ENCODE measurements around the gene FAM240A. TPM values are rescaled to one million over a fixed set of nuclear protein-coding genes. Genes with fewer than 3 reads are reported as not detected.

The FAM240A gene
- total RNA-seq, 1 donor from 2014 or later = not detected

DNA sequence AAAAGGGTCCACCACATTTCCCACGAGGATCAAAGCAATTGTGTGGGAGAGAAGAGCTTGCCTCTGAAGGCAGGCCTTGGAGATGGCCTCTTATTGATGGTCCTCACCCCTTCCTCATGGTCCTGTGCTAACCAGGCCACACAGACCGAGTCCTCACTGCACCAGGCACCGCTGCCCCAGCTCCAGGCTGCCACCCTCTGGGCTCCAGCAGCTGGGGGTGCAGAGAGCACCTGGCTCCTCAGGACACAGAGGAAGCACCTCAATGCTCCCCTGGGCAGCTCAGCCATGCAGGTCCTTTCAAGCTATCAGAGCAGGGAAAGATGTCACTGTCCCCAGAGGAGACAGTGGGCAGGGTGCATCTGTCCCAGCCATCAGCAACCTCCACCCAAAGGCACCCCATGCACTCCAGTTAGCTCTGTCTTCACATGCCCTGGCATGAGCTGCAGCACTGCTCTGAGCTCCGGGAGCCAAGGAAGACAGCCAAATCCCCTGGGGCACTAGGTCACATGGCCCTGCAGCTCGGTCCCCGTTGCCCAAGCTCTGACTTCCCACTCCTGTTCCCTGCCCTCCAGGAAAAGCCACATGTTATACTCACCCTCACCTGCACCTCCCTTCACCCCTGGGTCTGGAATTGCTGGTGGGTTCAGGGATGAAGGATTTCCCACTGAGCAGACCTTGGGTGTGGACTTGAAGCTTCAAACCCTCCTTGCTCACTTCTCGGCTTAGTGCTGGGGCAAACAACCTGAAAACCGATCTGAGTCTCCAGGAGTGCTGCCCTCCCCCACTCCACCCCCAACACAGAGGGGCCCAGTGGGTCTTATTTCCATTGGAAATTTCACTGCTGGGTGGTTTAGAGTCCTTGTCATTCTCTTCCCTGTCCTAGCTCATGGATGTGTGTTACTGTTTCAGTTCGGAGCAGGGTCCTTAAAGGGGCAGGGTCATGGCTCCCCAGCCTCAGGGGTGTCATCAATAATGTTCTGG lies 48.5 kb downstream of the FAM240A start:
- H3K27me3 ChIP-seq (ENCODE audit: control insufficient read depth in 3 of 3, insufficient read depth in 3 of 3, low read length in 3 of 3) = no peaks in the 10 kb centered on the region
- no peaks in the 10 kb centered on the region for H3K36me3 ChIP-seq (ENCODE audit: control insufficient read depth in 3 of 3, insufficient read depth in 3 of 3, low read length in 3 of 3)
- peaks cover 32 to 49% (median 45%) of the 10 kb centered on the region in 3 donors for H3K4me1 ChIP-seq (ENCODE audit: control insufficient read depth in 3 of 3, insufficient read depth in 3 of 3, low read length in 3 of 3)
- no peak overlapping the region for H3K27ac ChIP-seq (ENCODE audit: low read depth, low read length)
- H3K9me3 ChIP-seq (ENCODE audit: control insufficient read depth in 3 of 3, low read length in 3 of 3) = no peaks in the 10 kb centered on the region
- H3K9ac ChIP-seq (ENCODE audit: low read depth in 1 of 3, low read length in 3 of 3) = peak overlapping the region in 2 of 3 donors; percentile 30 to 45
- H3K4me3 ChIP-seq (ENCODE audit: low read length in 3 of 3) = no peak overlapping the region

DNA sequence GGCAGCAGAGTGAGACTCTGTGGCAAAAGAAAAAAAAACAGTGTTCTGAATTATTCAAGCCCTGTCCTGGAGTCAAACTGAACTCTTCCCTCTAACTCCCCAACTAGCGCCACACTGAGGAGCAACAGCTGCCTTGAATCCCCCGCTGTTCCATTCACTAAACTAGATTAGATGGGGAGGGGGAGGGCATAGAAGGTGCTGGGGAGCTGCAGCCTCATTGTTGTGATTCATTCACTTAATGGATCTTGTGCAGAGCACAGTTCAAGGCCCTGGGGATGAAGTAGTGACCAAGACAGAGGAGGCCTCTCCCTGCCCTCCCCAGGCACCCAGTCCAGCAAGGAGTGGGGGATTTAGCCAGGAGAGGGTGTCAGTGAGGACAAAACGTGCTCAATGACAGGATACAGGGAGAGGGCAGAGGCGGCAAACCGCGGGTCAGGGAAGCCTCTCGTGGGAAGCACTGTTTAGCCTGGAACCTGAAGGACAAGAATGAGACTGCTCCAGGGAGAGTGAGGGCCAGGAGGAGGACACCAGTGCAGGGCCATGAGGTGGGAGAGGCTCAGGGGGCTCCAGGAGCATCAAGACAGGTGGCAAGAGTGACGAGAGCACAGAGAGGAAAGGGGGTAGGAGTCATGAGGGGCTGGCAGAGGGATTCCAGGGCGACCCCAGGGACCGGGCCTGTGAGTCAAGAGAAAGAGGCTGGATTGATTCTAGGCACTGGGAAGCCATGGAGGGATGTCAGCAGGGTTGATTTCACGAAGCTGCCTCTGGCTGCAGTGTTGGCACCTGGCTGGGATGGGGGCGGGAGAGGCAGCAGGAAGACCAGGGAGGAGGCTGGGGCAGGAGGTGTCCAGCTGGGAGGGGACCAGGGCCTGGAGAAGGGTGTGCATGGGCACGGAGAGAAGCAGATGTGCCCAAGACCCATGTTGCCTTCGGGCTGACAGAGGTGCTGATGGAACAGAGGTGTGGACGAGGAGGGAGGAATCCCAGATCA lies 49.7 kb downstream of the FAM240A start:
- H3K9ac ChIP-seq (ENCODE audit: low read depth in 1 of 3, low read length in 3 of 3) = no peak overlapping the region
- H3K4me3 ChIP-seq (ENCODE audit: low read length in 3 of 3) = no peak overlapping the region
- H3K27ac ChIP-seq (ENCODE audit: low read depth, low read length) = no peak overlapping the region
- H3K36me3 ChIP-seq (ENCODE audit: control insufficient read depth in 3 of 3, insufficient read depth in 3 of 3, low read length in 3 of 3) = no peaks in the 10 kb centered on the region
- no peaks in the 10 kb centered on the region for H3K27me3 ChIP-seq (ENCODE audit: control insufficient read depth in 3 of 3, insufficient read depth in 3 of 3, low read length in 3 of 3)
- no peaks in the 10 kb centered on the region for H3K9me3 ChIP-seq (ENCODE audit: control insufficient read depth in 3 of 3, low read length in 3 of 3)
- peaks cover 32 to 49% (median 45%) of the 10 kb centered on the region in 3 donors for H3K4me1 ChIP-seq (ENCODE audit: control insufficient read depth in 3 of 3, insufficient read depth in 3 of 3, low read length in 3 of 3)

DNA sequence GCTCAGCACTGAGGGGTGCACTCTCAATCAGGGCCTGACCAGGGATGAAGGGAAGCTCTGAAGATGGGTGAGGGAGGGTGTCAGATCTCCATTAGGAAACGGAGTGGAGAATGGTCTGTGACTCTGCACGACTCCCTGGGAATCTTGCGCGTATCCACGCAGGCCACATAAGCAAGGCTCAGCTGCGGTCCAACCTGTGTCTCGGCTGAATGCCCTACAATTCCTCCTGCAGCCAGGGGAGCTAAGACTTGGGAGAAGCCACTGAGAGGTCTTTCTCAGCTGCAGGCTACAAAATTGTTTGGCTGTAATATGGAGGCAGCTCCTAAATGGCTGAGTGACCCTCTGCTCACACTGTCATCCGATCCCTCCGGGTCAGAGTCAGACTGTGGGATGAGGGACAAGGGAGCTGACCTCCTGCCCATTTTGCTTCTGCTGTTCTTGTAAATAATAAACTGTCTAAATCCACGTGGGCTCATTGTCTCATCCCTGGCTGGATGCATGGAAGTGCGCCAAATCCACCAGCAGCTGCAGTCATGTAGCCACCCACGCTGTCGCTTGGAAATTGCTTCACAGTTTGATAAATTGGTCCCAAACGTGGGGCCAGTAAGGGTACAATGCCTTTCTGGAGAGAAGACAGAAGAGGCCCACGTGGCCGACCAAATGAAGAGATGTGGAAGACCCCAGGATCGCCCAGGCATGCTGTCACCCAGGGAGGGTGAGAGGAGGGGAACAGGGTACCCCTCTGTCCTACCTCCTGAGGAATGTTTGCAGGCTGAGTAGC lies 50.6 kb downstream of the FAM240A start:
- Histone ChIP-seq H3K27ac (ENCODE audit: low read depth, low read length) (peak overlapping the region; percentile 20), H3K9ac (ENCODE audit: low read depth in 1 of 3, low read length in 3 of 3) (no peak overlapping the region), H3K27me3 (ENCODE audit: control insufficient read depth in 3 of 3, insufficient read depth in 3 of 3, low read length in 3 of 3) (no peaks in the 10 kb centered on the region), H3K4me3 (ENCODE audit: low read length in 3 of 3) (peak overlapping the region in 1 of 3 donors; percentile 35), H3K9me3 (ENCODE audit: control insufficient read depth in 3 of 3, low read length in 3 of 3) (no peaks in the 10 kb centered on the region), H3K4me1 (ENCODE audit: control insufficient read depth in 3 of 3, insufficient read depth in 3 of 3, low read length in 3 of 3) (peaks cover 32 to 49% (median 45%) of the 10 kb centered on the region in 3 donors), H3K36me3 (ENCODE audit: control insufficient read depth in 3 of 3, insufficient read depth in 3 of 3, low read length in 3 of 3) (no peaks in the 10 kb centered on the region)

DNA sequence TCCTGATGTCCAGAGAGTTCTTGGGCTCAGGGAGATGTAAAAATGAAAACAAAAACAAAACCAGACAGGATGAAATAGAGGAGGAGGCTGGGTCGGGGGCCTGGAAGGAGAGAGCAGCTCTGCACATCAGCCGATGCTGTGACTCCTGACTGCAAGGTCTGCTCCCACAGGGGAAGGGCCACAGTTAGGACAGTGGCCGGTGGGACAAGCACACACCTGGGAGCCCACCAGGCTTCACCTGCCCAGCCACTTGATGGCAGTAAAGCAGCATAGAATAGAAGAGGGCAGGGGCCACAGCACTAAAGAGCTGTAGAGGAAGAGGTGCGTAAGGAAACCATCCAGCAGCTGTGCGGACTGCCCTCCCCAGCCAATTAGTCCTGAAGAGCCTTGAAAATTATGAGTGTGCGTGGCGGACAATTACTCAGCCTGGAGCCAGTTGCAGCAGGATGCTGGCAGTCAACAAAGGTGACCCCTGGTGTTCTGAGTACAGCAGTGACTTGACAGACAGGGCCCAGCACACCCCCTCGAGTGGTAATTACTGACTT lies 51.3 kb downstream of the FAM240A start:
- no peak overlapping the region for H3K9ac ChIP-seq (ENCODE audit: low read depth in 1 of 3, low read length in 3 of 3)
- H3K4me3 ChIP-seq (ENCODE audit: low read length in 3 of 3) = no peak overlapping the region
- no peaks in the 10 kb centered on the region for H3K36me3 ChIP-seq (ENCODE audit: control insufficient read depth in 3 of 3, insufficient read depth in 3 of 3, low read length in 3 of 3)
- H3K27me3 ChIP-seq (ENCODE audit: control insufficient read depth in 3 of 3, insufficient read depth in 3 of 3, low read length in 3 of 3) = no peaks in the 10 kb centered on the region
- peaks cover 32 to 49% (median 45%) of the 10 kb centered on the region in 3 donors for H3K4me1 ChIP-seq (ENCODE audit: control insufficient read depth in 3 of 3, insufficient read depth in 3 of 3, low read length in 3 of 3)
- no peaks in the 10 kb centered on the region for H3K9me3 ChIP-seq (ENCODE audit: control insufficient read depth in 3 of 3, low read length in 3 of 3)
- H3K27ac ChIP-seq (ENCODE audit: low read depth, low read length) = peak overlapping the region; percentile 20

DNA sequence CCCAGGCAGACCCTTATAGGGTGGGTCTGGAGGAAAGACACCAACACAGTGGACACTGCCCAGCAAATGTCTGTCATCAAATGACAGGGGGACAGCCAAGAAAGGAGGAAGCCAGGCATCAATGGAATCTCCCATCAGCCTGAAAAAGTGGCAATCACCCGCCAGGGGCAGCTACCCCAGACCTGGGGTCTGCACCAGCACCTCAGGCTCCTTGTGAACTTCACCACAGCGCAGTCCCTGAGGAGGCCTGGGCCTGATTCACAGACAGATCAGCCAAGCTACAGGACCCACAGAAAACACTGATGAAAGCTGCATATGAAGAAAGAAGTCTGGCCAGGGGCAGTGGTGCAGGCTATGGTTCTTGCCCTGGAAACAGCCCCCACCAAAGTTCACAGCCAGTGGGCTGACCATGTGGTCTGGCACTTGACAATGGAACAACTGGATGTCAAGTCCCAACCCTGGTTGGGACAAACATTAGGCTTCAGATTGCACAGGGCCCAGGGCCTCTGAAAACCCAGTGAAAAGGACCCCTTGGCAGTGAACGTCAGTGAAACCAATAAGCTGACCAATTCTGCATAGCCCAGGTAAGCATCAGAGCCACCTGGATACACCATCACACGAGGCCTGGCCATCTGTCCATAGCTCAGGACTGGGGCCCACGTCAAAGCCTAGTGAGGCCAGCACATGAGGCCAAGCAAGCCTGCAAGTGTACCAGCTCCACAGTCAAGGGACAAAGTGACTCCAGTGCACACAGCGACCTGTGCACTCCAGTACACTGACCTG lies 52.1 kb downstream of the FAM240A start:
- Histone ChIP-seq H3K36me3 (ENCODE audit: control insufficient read depth in 3 of 3, insufficient read depth in 3 of 3, low read length in 3 of 3) (no peaks in the 10 kb centered on the region), H3K27ac (ENCODE audit: low read depth, low read length) (no peak overlapping the region), H3K4me3 (ENCODE audit: low read length in 3 of 3) (no peak overlapping the region), H3K9ac (ENCODE audit: low read depth in 1 of 3, low read length in 3 of 3) (peak overlapping the region in 1 of 3 donors; percentile 40), H3K9me3 (ENCODE audit: control insufficient read depth in 3 of 3, low read length in 3 of 3) (no peaks in the 10 kb centered on the region), H3K4me1 (ENCODE audit: control insufficient read depth in 3 of 3, insufficient read depth in 3 of 3, low read length in 3 of 3) (peaks cover 32 to 49% (median 45%) of the 10 kb centered on the region in 3 donors), H3K27me3 (ENCODE audit: control insufficient read depth in 3 of 3, insufficient read depth in 3 of 3, low read length in 3 of 3) (no peaks in the 10 kb centered on the region)

DNA sequence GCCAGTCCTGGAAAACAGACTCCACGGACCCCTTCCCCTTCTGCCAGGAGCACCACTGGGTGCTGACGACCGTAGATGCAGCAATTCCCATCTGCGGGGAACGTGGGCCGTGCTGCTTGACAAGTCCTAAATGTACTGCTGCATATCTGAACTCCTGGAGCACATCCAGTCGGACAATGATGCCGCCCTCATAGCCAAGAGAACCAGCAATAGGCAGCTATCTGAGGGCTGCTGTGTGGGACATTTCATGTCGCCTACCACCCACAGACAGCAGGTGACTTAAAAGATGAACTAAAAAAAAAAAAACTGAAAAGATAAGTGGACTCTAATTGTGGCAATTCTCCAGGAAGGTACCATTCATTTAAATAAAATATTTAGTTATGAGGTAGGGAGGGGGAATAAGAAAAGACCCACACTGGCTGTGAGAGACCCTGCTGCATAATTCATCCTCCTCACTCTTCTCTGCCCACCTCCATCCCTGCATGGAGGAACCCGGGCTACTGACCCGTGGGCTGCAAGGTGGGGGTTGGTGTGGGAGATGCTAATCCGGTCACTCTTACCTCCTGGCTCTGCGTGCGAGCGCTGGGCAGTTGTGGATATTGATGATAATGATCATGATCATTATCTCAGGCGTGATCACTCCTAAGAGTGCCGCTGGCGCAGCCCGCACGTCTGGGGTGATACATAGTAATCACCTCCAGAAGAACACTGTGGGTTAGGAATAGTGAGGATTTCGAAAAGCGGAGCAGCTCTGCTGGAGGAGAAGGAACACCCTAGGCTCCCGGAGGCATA lies 52.8 kb downstream of the FAM240A start:
- peaks cover 32 to 47% (median 41%) of the 10 kb centered on the region in 3 donors for H3K4me1 ChIP-seq (ENCODE audit: control insufficient read depth in 3 of 3, insufficient read depth in 3 of 3, low read length in 3 of 3)
- no peak overlapping the region for H3K27ac ChIP-seq (ENCODE audit: low read depth, low read length)
- H3K27me3 ChIP-seq (ENCODE audit: control insufficient read depth in 3 of 3, insufficient read depth in 3 of 3, low read length in 3 of 3) = no peaks in the 10 kb centered on the region
- peak overlapping the region in 1 of 3 donors; percentile 40 for H3K9ac ChIP-seq (ENCODE audit: low read depth in 1 of 3, low read length in 3 of 3)
- no peaks in the 10 kb centered on the region for H3K9me3 ChIP-seq (ENCODE audit: control insufficient read depth in 3 of 3, low read length in 3 of 3)
- no peaks in the 10 kb centered on the region for H3K36me3 ChIP-seq (ENCODE audit: control insufficient read depth in 3 of 3, insufficient read depth in 3 of 3, low read length in 3 of 3)
- no peak overlapping the region for H3K4me3 ChIP-seq (ENCODE audit: low read length in 3 of 3)

DNA sequence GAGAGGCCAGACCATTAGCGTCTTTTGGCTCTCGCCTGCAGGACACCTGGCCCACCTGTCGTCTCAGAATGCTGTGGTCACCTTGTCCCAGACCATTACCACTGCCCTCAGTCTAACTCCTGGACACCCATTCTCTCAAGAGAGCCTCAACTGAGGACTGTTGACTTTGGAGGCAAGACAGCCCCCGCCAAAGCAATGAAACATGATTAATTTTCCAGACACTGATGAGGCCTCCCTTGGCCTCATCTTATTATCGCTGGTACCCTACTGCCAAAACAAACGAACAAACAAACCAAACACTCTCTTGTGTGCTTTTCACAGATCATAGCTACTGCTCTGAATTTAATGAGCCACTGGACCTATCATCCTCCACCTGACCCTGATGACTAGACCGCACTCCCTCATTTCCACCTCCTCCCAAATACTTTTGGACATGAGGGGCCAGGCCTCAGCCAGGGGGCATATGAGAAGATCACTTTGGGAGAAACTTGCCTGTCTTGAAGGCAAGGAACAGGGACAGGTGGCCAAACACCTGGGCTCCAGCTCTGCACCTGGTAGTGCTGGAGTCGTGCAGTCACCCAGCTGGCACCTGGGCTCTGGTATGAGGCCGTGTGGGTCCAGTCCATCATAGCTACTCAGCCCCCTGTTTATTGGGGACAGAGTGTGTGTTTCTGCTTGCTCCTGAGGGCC lies 53.6 kb downstream of the FAM240A start:
- Histone ChIP-seq H3K4me3 (ENCODE audit: low read length in 3 of 3) (no peak overlapping the region), H3K9me3 (ENCODE audit: control insufficient read depth in 3 of 3, low read length in 3 of 3) (no peaks in the 10 kb centered on the region), H3K9ac (ENCODE audit: low read depth in 1 of 3, low read length in 3 of 3) (no peak overlapping the region), H3K27me3 (ENCODE audit: control insufficient read depth in 3 of 3, insufficient read depth in 3 of 3, low read length in 3 of 3) (no peaks in the 10 kb centered on the region), H3K4me1 (ENCODE audit: control insufficient read depth in 3 of 3, insufficient read depth in 3 of 3, low read length in 3 of 3) (peaks cover 28 to 40% (median 34%) of the 10 kb centered on the region in 3 donors), H3K36me3 (ENCODE audit: control insufficient read depth in 3 of 3, insufficient read depth in 3 of 3, low read length in 3 of 3) (peaks cover 5 to 7% (median 6%) of the 10 kb centered on the region in 3 donors), H3K27ac (ENCODE audit: low read depth, low read length) (no peak overlapping the region)

DNA sequence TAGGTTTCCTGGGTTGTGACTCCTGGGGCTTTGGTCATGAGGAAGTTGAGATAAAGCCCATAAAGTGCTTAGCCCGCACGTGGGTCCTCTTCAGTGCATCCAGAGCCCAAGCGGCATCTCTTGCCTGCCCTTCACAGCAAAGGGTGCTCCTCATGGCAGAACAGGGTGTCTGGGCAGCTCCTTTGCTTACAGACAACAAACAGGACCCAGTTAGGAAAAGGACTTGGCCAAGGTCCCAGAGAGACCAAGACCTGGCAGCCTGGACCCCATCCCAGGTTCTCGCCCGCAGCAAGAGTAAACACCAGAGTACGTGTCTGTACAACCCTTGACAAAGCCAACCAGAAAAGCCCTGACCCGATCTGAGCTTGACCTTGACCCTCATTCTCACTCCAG lies 54.1 kb downstream of the FAM240A start:
- Histone ChIP-seq H3K9me3 (ENCODE audit: control insufficient read depth in 3 of 3, low read length in 3 of 3) (no peaks in the 10 kb centered on the region), H3K4me3 (ENCODE audit: low read length in 3 of 3) (no peak overlapping the region), H3K27me3 (ENCODE audit: control insufficient read depth in 3 of 3, insufficient read depth in 3 of 3, low read length in 3 of 3) (no peaks in the 10 kb centered on the region), H3K4me1 (ENCODE audit: control insufficient read depth in 3 of 3, insufficient read depth in 3 of 3, low read length in 3 of 3) (peaks cover 27 to 34% (median 30%) of the 10 kb centered on the region in 3 donors), H3K9ac (ENCODE audit: low read depth in 1 of 3, low read length in 3 of 3) (no peak overlapping the region), H3K36me3 (ENCODE audit: control insufficient read depth in 3 of 3, insufficient read depth in 3 of 3, low read length in 3 of 3) (peaks cover 8 to 10% (median 8%) of the 10 kb centered on the region in 3 donors), H3K27ac (ENCODE audit: low read depth, low read length) (no peak overlapping the region)
